OCI-LY7 (cell line): ENCODE data around the gene SCAND1.

ENCODE experiments used
- CTCF ChIP-seq: fragments of 200-600 bp; sonication (generic); conservative IDR thresholded peaks from 2 replicates; pipeline ENCODE4 v1.5.1; 2014; ENCODE audit warnings: mild to moderate bottlenecking, antibody characterized with exemption, low read length, moderate library complexity, mixed read lengths
- EZH2phosphoT487 ChIP-seq: fragments of 200-600 bp; sonication (generic); IDR thresholded peaks from 2 replicates; pipeline ENCODE4 v1.6.1; 2018; ENCODE audit warnings: low read depth, borderline replicate concordance, mild to moderate bottlenecking, mixed run types, antibody characterized with exemption, low read length, moderate library complexity, mixed read lengths

DNA sequence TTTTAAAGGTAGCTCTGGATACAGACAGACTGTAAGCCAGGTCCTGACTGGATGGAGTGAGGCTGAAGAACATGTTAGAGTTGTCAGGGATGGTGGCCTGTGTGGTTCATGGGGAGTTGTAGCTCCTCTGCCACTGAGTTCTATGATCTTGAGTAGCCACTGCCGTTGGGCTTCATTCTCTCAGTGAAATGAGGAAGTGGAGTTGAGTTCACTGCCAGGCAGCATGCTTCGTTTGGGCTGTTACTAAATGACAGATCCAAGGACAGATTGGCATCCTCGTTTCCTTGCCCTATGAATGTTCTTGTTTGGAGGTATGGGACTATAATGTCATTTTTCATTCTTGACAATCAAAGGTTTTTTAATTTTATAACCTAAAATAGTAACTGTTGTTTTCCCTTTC lies 37.2 kb downstream of the SCAND1 start:
- no peak for TF ChIP-seq CTCF
- no peak for TF ChIP-seq EZH2phosphoT487
